Measurements from ENCODE around the gene MYRIP.
"Not testable (repeated sequence)": the region's sequence is repeated elsewhere in the genome, so short reads cannot be mapped to it uniquely, and the experiment has no call there.

The MYRIP gene

GRCh38 chr3:40044487-40044886 is 235.1 kb downstream of the MYRIP start:
- no peak for DNase-seq

DNA sequence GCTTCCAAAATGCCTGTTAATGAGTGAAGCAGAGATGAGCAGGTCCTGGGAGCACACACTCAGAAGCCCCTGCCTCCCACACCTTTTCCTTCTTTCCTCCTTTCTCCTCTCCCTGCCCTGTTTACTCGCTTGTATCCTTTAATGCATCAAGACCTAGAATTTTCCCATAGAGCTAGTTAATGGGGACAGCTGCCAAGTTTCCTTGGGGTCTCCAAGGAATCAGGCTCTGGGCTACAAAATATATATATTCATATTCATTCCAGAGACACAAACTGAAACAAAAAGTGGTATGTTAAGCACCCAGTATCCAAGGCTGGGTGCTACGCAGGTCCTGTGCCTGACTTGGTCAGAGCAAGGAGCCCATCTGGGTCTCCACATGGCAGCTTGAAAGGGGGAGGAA is 235.6 kb downstream of the MYRIP start:
- DNase-seq, result no peak

DNA sequence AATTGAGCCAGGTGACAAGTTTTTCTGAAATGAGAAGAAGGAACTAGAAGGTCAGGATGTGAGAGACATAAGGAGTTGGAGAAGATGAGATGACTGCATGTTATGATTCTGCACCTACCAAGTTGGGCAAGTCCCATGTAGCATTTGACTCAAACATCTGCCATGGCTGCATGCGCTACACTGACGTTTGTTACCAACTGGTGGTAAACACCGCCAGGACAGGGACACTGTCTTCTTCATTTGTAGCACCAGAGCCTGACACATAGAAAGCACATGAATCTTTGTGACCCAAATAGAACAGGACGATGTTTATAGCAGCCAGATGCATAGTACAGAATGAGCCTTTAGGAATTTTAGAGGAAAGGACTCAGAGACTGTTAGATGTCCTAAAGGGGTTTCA is 236.7 kb downstream of the MYRIP start:
- DNase-seq, result no peak

- DNase-seq, result no peak
Measured at GRCh38 chr3:40047406-40047805, 238.0 kb downstream of the MYRIP start.

- no peak for DNase-seq
Measured at GRCh38 chr3:40053663-40054062, 244.3 kb downstream of the MYRIP start.

DNA sequence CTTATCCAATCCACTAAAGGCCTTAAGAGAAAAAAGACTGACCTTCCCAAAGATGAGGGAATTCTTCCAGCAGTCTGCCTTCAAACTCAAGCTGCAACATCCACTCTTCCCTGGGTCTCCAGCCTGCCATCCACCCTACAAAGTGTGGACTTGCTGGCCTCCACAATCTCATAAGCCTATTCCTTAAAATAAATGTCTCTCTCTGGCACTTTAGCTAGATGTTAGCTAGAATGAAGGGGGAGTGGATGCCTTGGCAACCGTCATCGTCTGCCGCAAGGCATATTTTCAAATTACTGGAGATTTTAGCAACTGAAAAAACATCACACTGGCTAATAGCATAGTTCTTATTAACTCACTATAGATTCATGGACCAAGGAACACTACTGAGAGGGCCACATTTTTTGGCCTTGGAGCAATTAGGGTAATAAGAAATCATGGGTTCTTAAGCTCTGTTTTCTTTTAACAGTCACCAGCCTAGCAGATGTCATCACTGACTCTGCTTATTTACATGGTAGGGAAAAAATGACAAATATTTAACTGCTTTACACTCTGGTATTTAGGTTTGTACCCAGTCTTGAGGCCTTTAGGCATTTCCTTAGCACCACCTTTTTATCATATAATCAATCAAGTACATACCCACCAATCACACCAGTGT is 245.3 kb downstream of the MYRIP start:
- DNase-seq, result no peak

GRCh38 chr3:40055361-40055760 is 246.0 kb downstream of the MYRIP start:
- DNase-seq, result no peak

- no peak for DNase-seq
Measured at GRCh38 chr3:40055956-40056355, 246.5 kb downstream of the MYRIP start.

- DNase-seq, result no peak
Measured at GRCh38 chr3:40057077-40057476, 247.7 kb downstream of the MYRIP start.

DNA sequence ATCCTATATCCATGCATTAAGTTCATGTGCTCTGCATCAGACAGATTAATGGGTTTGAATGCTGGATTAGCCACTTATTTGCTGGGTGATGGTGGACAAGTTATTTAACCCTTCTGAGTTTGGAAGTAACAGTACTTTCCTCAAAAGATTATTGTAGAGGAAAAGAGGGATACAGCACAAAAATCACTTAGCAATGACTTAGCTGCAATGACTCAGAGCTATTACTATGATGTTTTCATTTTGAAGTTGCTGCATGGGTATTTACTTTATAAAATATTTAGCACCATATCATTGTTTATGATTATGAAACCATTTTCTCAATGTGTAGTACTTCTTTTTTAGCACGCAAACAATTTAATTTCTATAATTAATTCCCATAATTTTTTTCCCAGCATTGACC is 248.4 kb downstream of the MYRIP start:
- DNase-seq, result no peak

DNA sequence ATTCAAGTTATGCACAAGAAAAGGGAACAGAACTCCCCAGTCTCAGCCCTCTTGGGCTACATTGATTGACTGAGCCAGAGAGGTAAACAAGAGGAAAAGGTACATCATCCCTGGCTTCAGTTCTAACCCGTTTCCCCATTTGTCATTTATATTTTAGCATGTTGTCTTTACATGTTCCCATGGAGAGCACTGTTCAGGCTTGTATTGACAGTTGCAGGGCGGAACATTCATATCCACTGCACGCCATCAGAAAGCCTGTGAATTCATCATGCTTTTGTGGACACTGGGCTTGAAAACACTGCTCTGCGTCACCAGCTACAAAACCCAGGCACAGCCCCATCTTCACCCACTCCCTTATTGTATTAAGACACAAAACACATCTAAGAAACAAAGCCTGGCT is 259.2 kb downstream of the MYRIP start:
- no peak for DNase-seq

DNA sequence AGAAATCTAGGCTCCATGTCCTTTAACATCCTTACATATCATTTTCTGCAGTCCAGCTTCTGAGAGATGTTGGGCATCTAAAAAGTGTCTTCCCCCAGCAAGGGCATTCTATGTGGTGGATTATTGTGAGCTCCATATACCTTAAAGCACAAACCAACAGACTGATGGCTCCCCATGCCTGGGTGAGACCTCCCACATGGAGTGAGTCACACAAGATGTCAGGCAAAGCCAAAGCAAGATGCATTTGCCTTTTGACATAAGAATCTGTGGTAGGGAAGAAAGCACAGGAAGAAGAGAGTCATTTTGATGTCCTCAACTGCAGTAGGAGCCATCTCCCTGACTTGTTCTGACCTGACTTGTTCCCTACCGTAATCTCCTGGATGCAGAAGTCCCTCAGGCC is 261.4 kb downstream of the MYRIP start:
- no peak for DNase-seq

- no peak for DNase-seq
Measured at GRCh38 chr3:40071683-40072238, 262.4 kb downstream of the MYRIP start.

- no peak for DNase-seq
Measured at GRCh38 chr3:40073310-40074007, 264.1 kb downstream of the MYRIP start.

DNA sequence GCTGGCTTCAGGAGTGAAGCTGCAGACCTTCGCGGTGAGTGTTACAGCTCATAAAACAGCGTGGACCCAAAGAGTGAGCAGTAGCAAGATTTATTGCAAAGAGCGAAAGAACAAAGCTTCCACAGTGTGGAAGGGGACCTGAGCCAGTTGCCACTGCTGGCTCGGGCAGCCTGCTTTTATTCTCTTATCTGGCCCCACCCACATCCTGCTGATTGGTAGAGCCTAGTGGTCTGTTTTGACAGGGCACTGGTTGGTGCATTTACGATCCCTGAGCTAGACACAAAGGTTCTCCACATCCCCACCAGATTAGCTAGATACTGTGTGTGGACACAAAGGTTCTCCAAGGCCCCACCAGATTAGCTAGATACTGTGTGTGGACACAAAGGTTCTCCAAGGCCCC is 267.7 kb downstream of the MYRIP start:
- not testable (repeated sequence) for DNase-seq

GRCh38 chr3:40077828-40078492 is 268.6 kb downstream of the MYRIP start:
- not testable (repeated sequence) for DNase-seq

- DNase-seq, result no peak
Measured at GRCh38 chr3:40078590-40078989, 269.2 kb downstream of the MYRIP start.

GRCh38 chr3:40079203-40079846 is 269.9 kb downstream of the MYRIP start:
- no peak for DNase-seq

GRCh38 chr3:40079847-40080240 is 270.4 kb downstream of the MYRIP start:
- DNase-seq, result no peak

- no peak for DNase-seq
Measured at GRCh38 chr3:40083066-40083465, 273.7 kb downstream of the MYRIP start.

- DNase-seq, result not testable (repeated sequence)
Measured at GRCh38 chr3:40084424-40084823, 275.0 kb downstream of the MYRIP start.

DNA sequence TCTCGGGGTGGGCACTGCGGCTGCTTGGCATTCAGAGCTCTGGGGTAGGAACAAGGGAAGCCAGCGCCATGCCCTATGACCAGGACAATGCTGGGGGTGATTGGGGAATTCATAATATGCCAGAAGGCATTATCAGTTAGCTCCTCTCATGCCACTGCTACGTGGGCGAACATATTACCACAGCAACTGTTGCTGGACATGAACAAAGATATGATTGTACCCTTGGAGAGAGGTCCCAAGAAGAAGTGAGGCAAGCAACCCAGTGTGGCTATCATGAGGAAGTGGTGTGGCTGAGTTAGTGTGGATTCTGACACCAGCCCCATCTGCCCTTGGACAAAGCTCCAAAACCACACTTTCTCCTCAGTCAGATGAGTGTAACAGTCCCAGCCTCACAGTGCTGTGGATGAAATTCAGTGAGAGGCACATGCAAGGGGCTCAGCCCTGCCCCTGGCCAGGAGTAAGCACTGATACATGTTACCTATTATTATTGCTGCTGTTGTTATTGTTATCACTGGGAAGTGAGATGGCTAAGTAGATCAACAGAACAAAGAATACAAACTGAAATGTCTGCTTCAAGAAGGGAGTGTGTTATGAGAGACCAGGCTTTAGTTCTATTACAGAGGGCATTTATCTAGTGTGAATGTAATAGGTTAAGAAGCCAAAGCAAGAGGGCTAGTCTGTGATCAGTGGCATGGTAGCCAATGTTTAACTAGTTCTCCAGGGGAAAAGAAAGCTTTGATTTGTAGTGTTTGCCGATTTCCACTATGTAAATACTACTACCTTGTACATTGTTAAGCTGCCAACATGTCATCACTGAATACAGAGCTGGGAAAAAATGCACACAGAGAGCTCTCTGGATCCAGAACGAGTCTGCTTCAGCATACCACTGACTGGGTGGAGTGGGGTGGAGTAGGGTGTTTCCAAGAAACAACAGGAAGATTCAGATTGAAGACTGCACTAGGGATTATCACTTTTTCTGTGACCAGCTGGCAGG is 277.8 kb downstream of the MYRIP start:
- DNase-seq, result no peak

All from stimulated activated CD4-positive, alpha-beta T cell treated with anti-CD3 and anti-CD28 coated beads, Interleukin-4, amount 100 ng/mL, for 24 hours (primary cell).